Tibial nerve (tissue), 3 donors: ENCODE results near the gene INO80E.

Source experiments
- CTCF ChIP-seq, 5 experiments: fragments of 200-600 bp in 3 of 5; fragments of 450-650 bp in 2 of 5; sonication (generic) in 3 of 5; IDR thresholded peaks; one replicate each; pipeline ENCODE4 v1.5.1; 2016 to 2019; ENCODE audit warnings: antibody characterized with exemption in 5 of 5, mild to moderate bottlenecking in 3 of 5, moderate library complexity in 2 of 5
- POLR2A ChIP-seq, 2 donors: fragments of 450-650 bp; IDR thresholded peaks; one replicate each; pipeline ENCODE4 v1.6.1; 2017; ENCODE audit warnings: antibody characterized with exemption in 2 of 2, mild to moderate bottlenecking in 2 of 2, moderate library complexity in 2 of 2

- TF ChIP-seq CTCF (IDR thresholded peaks at IDR 0.05) (peak; percentile 40 to 60 (median 44)), POLR2A (IDR thresholded peaks at IDR 0.05) (no peak)
These were observed 36.2 kb downstream of the INO80E start for GRCh38 chr16:30032083-30032819.
